GM19438 (cell line): ENCODE results near the gene COL4A1.

Experiments
- ATAC-seq: cut with Tn5 transposase; IDR thresholded peaks from one replicate; pipeline ENCODE4 v1.9.1; 2021; ENCODE audit warnings: low read depth; ENCODE audit not compliant: unreplicated experiment

Gene COL4A1

GRCh38 chr13:110107568-110108347, 199.2 kb downstream of the COL4A1 start:
- ATAC-seq, result no peak

- ATAC-seq, result no peak
These were observed 200.2 kb downstream of the COL4A1 start for GRCh38 chr13:110106726-110107125.

GRCh38 chr13:110105136-110105535, 201.8 kb downstream of the COL4A1 start:
- ATAC-seq, result no peak

- ATAC-seq, result no peak
These were observed 203.4 kb downstream of the COL4A1 start for GRCh38 chr13:110103534-110103933.

GRCh38 chr13:110103026-110103425, 203.9 kb downstream of the COL4A1 start:
- ATAC-seq, result no peak

- ATAC-seq, result no peak
These were observed 204.9 kb downstream of the COL4A1 start for GRCh38 chr13:110102053-110102452.

GRCh38 chr13:110099922-110100321, 207.0 kb downstream of the COL4A1 start:
- ATAC-seq, result no peak
